GM12878 (cell line): ENCODE measurements around the gene PLAAT3. TPM values are rescaled to one million over a fixed set of nuclear protein-coding genes. Genes with fewer than 3 reads are reported as not detected.

ENCODE experiments used
- ATAC-seq: fragments of 200-7000 bp; cut with Tn5 transposase; 3 replicates; pipeline ENCODE4 v1.9.1; 2020; ENCODE audit warnings: mild to moderate bottlenecking, moderate library complexity
- BruUV-seq: library from RNA; stranded (reverse); fragments of 400-500 nt; replicated peaks from 2 replicates; lab custom pipeline; 2021; lab: Mats Ljungman, UMichigan
- CTCF ChIA-PET: fragments of 300-600 bp; sonication (Branson Sonifier 250); formaldehyde crosslinking; extraction: SDS; loops from one replicate; lab custom pipeline; 2021; ENCODE audit warnings: inconsistent platforms; lab: Yijun Ruan, JAX
- POLR2A ChIA-PET: fragments of 350-600 bp; formaldehyde crosslinking; extraction: SDS; loops from one replicate; lab custom pipeline; 2021; ENCODE audit warnings: inconsistent platforms; lab: Charles Lee
- RAD21 ChIA-PET: fragments of 300-600 bp; sonication (Branson Sonifier 250); formaldehyde crosslinking; loops from one replicate; lab custom pipeline; 2023; ENCODE audit warnings: antibody characterized with exemption; ENCODE audit not compliant: unreplicated experiment; lab: Charles Lee
- SMC1A ChIA-PET: fragments of 300-600 bp; sonication (Branson Sonifier 250); formaldehyde crosslinking; loops from one replicate; lab custom pipeline; 2023; ENCODE audit not compliant: unreplicated experiment, uncharacterized antibody; lab: Charles Lee
- DNase-seq: peaks from one replicate; pipeline ENCODE4 v3.0.0-alpha.2; 2011; ENCODE audit warnings: low read depth, low spot score
- FAIRE-seq: peaks from 3 replicates; lab custom pipeline; 2011; peaks lifted over from hg19 to GRCh38; lab: Jason Lieb, UNC
- H2AFZ ChIP-seq: 2 replicates; pipeline ENCODE4 v1.6.0; 2011; ENCODE audit warnings: low read depth, low read length, control low read depth; ENCODE audit not compliant: control insufficient read depth
- H3K27ac ChIP-seq: 2 replicates; pipeline ENCODE4 v1.5.1; 2011; ENCODE audit warnings: control low read depth; ENCODE audit not compliant: control insufficient read depth, insufficient read depth
- H3K27me3 ChIP-seq, 2 experiments: replicated peaks in 1 of 2; 2 replicates each; pipeline versions ENCODE4 v1.6.0 to v1.6.1; 2011; ENCODE audit warnings: low read length in 1 of 2; ENCODE audit not compliant: control insufficient read depth in 2 of 2, insufficient read depth in 2 of 2
- H3K36me3 ChIP-seq, 2 experiments: 2 replicates each; pipeline ENCODE4 v1.5.1; 2011; ENCODE audit warnings: low read length in 1 of 2; ENCODE audit not compliant: control insufficient read depth in 2 of 2, insufficient read depth in 2 of 2
- H3K4me1 ChIP-seq: 2 replicates; pipeline ENCODE4 v1.6.1; 2011; ENCODE audit warnings: mild to moderate bottlenecking, low read length, moderate library complexity, mixed read lengths; ENCODE audit not compliant: control insufficient read depth, insufficient read depth
- H3K4me2 ChIP-seq: 2 replicates; pipeline ENCODE4 v1.6.0; 2011; ENCODE audit warnings: control low read depth; ENCODE audit not compliant: control insufficient read depth, insufficient read depth
- H3K4me3 ChIP-seq: fragments of 200-600 bp; sonication (generic); 2 replicates; pipeline ENCODE4 v1.5.1; 2016
- H3K79me2 ChIP-seq: 2 replicates; pipeline ENCODE4 v1.6.0; 2011; ENCODE audit warnings: low read length; ENCODE audit not compliant: control insufficient read depth, insufficient read depth
- H3K9ac ChIP-seq: 2 replicates; pipeline ENCODE4 v1.8.0; 2011; ENCODE audit warnings: low read length, control low read depth, mixed read lengths; ENCODE audit not compliant: control insufficient read depth, insufficient read depth
- H3K9me3 ChIP-seq: replicated peaks from 3 replicates; pipeline ENCODE4 v1.5.1; 2011; ENCODE audit warnings: mild to moderate bottlenecking, low read length; ENCODE audit not compliant: control insufficient read depth, insufficient read depth
- H4K20me1 ChIP-seq: 2 replicates; pipeline ENCODE4 v1.6.0; 2011; ENCODE audit not compliant: control insufficient read depth, insufficient read depth
- ATF7 ChIP-seq: fragments of 450-650 bp; IDR thresholded peaks from 2 replicates; pipeline ENCODE4 v1.6.1; 2016; ENCODE audit warnings: low read depth, mild to moderate bottlenecking
- BMI1 ChIP-seq: fragments of 450-650 bp; IDR thresholded peaks from 2 replicates; pipeline ENCODE4 v1.6.1; 2016; ENCODE audit warnings: mild to moderate bottlenecking, moderate library complexity, borderline replicate concordance
- CUX1 ChIP-seq: IDR thresholded peaks from 2 replicates; pipeline ENCODE4 v1.6.1; 2012; ENCODE audit warnings: improper control_type of control experiment, low read depth, low read length; ENCODE audit not compliant: insufficient replicate concordance
- HSF1 ChIP-seq: fragments of 150-350 bp; IDR thresholded peaks from 2 replicates; pipeline ENCODE4 v1.6.1; 2014; ENCODE audit warnings: mild to moderate bottlenecking, low read depth, low read length
- MYC ChIP-seq: IDR thresholded peaks from 2 replicates; pipeline ENCODE4 v1.6.1; 2011; ENCODE audit warnings: mild to moderate bottlenecking, low read length, moderate library complexity, inconsistent platforms; ENCODE audit not compliant: insufficient read depth, insufficient replicate concordance, insufficient read length, severe bottlenecking
- NBN ChIP-seq: fragments of 450-650 bp; IDR thresholded peaks from 2 replicates; pipeline ENCODE4 v1.6.1; 2016
- NFXL1 ChIP-seq: fragments of 450-650 bp; IDR thresholded peaks from 2 replicates; pipeline ENCODE4 v1.6.1; 2017; ENCODE audit warnings: antibody characterized with exemption, mild to moderate bottlenecking, borderline replicate concordance
- NR2F1 ChIP-seq: fragments of 450-650 bp; conservative IDR thresholded peaks from 2 replicates; pipeline ENCODE4 v1.6.1; 2017; ENCODE audit warnings: mild to moderate bottlenecking
- REST ChIP-seq: IDR thresholded peaks from 2 replicates; pipeline ENCODE4 v1.6.1; 2012; ENCODE audit warnings: mild to moderate bottlenecking, low read depth, low read length
- SPI1 ChIP-seq: IDR thresholded peaks from 2 replicates; pipeline ENCODE4 v1.6.1; 2011; ENCODE audit warnings: low read depth, mild to moderate bottlenecking, low read length, moderate library complexity, borderline replicate concordance; ENCODE audit not compliant: insufficient read depth
- ZNF274 ChIP-seq: IDR thresholded peaks from one replicate; pipeline ENCODE4 v1.8.0; 2011; ENCODE audit not compliant: insufficient read length, insufficient read depth
- WGBS: methylation state at CpG from one replicate; pipeline ENCODE4 v1.1.6; 2016; ENCODE audit warnings: low lambda C conversion rate; ENCODE audit not compliant: insufficient replicate concordance, insufficient coverage; ENCODE audit errors: missing lambda C conversion rate; 5-methylcytosine and 5-hydroxymethylcytosine counted together
- in situ Hi-C: fragments of 300-500 bp; cut with MboI; formaldehyde crosslinking; loops from 9 replicates; pipeline ENCODE4 v1.14.3; 2018; ENCODE audit warnings: mixed read lengths
- intact Hi-C: fragments of 100-400 bp; cut with micrococcal nuclease; formaldehyde crosslinking; loops from one replicate; pipeline ENCODE4 v1.14.2; 2022; ENCODE audit not compliant: unreplicated experiment
- polyA plus RNA-seq, 11 experiments: library from polyadenylated mRNA; depleted of rRNA in 4 of 11; unstranded in 6 of 11; stranded (reverse) in 5 of 11; fragments of >200 nt; fragmentation: Nextera tagmentation in 4 of 11; fragmentation: Illumina TruSeq in 1 of 11; extraction: Ambion mirVana in 4 of 11; extraction: Trizol in 1 of 11; gene quantifications; 1 replicate in 1 of 11; 2 replicates in 10 of 11; pipeline versions ENCODE4 v1.2.1 to v1.2.3, GENCODE V29; 2011 to 2016; ENCODE audit warnings: inconsistent platforms in 2 of 11, missing spikeins in 2 of 11, low read depth in 1 of 11
- total RNA-seq, 4 experiments: library from RNA; depleted of rRNA in 3 of 4; stranded (reverse); fragments of >200 nt in 3 of 4; fragmentation: Illumina TruSeq in 1 of 4; extraction: Trizol in 1 of 4; gene quantifications; 2 replicates each; pipeline versions ENCODE4 v1.2.1 to v1.2.3, GENCODE V29; 2013 to 2021

PLAAT3 gene
- total and polyA plus RNA-seq, 10 of the 15 experiments (the other 5 are each of a cell fraction or from before 2014, with no cell fraction given) = 4.8 to 37.0 (median 14.8) TPM

DNA sequence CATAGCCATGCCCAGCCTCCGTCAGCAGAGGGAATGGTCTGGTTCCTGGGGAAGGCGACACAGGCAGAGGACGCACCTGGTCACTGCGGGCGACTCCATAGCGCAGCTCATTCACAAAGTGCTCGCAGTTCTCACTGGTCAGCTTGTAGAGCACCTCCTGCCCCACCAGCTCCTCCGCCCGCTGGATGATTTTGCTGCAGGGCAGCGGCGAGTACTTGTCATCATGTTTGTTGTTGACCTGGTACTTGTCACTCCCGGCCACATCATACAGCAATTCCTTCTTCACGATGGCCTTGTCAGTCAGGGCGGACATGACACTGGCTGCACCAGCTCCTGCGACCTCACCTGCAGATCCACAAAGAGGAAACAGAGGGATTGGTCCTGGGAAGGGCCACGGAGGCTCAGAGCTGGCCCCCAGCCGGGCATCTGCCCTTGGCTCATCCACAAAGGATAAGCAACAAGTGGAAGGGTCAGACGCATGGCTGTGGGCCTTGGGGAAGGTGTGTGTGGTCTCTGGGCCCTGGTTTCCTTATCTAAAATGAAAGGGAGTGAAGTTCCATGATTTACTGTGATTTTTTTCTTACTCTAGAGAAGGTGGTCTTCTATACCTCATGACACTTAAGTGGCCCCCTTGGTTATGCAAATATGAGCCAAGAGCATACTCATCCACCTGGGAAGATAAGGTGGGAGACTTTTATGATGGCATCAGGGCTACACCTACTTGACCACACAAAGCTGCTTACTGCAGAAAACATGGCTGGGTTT is 24.0 kb downstream of the PLAAT3 start (continued):
- TF ChIP-seq HSF1 = no peak

DNA sequence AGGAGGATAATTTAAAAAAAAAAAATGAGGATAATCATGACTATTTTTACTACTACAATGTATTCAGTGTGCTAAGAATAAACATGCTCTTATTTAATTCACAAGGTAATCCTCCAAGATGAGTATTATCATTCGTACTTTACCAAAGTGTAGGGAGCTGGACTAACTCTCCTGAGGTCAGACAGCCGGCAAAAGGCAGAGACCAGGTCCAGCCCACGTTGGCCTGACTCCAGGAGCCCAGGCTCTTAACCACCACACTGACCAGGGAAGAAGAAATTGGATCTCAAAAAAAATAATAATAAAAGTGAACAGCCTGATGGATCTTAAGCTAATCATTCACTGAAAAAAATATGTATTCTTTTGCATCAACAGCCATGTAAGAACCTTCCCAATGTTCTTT is 25.2 kb downstream of the PLAAT3 start:
- ChIA-PET POLR2A (no interaction called here), SMC1A (interaction anchor here (1.2 kb wide), 1 partner anchor 53 kb away, joined by 4 read pairs; the partner anchor contains the start of gene PLAAT4), RAD21 (interaction anchor here (0.7 kb wide), 2 partner anchors 18 to 21 kb away, joined by 3 to 5 read pairs; no protein-coding TSS in a partner anchor), CTCF (interaction anchor here (1.0 to 1.7 kb wide), 2 partner anchors 50 to 149 kb away, joined by 5 to 6 read pairs; no protein-coding TSS in a partner anchor)
- H3K27ac ChIP-seq = no peak overlapping the region
- no peaks in the 10 kb centered on the region; a peak in 1 of 4 replicates for H3K36me3 ChIP-seq
- DNase-seq = no peak
- H2AFZ ChIP-seq = no peak overlapping the region
- no peaks in the 10 kb centered on the region for H3K9me3 ChIP-seq
- intact Hi-C loops = no loop called here
- H3K4me1 ChIP-seq = no peaks in the 10 kb centered on the region
- WGBS = 41% methylated on average over 3 of the region's 3 CpGs
- H3K4me2 ChIP-seq = no peak overlapping the region
- no peaks in the 10 kb centered on the region for H4K20me1 ChIP-seq
- no peaks in the 10 kb centered on the region for H3K27me3 ChIP-seq
- H3K9ac ChIP-seq = no peak overlapping the region
- no peaks in the 10 kb centered on the region for H3K79me2 ChIP-seq
- no peak for ATAC-seq
- in situ Hi-C loops = no loop called here
- H3K4me3 ChIP-seq = no peak overlapping the region
- no TSS peak for BruUV-seq
- FAIRE-seq = no peak
- TF ChIP-seq NFXL1 (no peak), SPI1 (no peak), BMI1 (no peak), ATF7 (no peak), MYC (no peak), REST (no peak), CUX1 (no peak), NR2F1 (no peak), ZNF274 (no peak), NBN (no peak)
